HCEC 1CT (cell line): Measurements from ENCODE around the gene UCMA.
"Not testable (repeated sequence)": the region's sequence is repeated elsewhere in the genome, so short reads cannot be mapped to it uniquely, and the experiment has no call there.

Experiments used
- DNase-seq: peaks from one replicate; pipeline ENCODE4 v3.0.0-alpha.2; 2017

Gene UCMA, protein sequence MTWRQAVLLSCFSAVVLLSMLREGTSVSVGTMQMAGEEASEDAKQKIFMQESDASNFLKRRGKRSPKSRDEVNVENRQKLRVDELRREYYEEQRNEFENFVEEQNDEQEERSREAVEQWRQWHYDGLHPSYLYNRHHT

DNA sequence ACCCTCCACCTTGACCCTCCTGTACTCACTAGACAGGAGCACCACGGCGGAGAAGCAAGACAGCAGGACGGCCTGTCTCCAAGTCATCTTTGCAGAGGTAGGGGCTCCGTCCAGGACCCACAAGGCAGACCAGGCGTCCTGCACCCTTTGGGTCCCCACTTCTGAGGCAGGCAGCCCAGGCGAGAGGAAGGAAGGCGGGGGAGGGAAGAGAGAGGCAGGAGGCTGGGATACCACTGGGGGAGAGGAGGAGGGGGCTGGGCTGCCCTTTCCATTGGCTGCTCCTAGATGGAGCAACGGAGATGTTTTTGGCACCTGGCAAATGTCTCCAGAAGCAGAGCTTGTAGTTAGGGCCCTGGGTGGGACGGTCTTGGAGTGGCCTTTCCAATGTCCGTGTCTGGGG is at the start of gene UCMA:
Gene UCMA (minus strand): TSS at position 203 of the 400 bp plus-strand sequence. CDS start 116 bp downstream, at position 87.
- no peak for DNase-seq

DNA sequence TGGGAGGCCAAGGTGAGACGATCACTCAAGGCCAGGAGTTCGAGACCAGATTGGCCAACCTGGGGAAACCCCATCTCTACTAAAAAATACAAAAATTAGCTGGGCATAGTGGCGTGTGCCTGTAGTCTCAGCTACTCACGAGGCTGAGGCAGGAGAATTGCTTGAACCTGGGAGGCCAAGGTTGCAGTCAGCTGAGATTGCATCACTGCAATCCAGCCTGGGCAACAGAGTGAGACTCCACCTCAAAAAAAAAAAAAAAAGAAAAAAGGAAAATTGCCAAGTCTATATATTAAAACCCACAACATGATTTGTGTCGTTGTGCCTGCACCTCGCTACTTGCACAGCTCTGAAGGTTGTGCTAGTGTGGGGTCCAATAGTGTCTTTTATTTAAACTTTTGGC is 48.2 kb upstream of the UCMA start:
- DNase-seq, result not testable (repeated sequence)

DNA sequence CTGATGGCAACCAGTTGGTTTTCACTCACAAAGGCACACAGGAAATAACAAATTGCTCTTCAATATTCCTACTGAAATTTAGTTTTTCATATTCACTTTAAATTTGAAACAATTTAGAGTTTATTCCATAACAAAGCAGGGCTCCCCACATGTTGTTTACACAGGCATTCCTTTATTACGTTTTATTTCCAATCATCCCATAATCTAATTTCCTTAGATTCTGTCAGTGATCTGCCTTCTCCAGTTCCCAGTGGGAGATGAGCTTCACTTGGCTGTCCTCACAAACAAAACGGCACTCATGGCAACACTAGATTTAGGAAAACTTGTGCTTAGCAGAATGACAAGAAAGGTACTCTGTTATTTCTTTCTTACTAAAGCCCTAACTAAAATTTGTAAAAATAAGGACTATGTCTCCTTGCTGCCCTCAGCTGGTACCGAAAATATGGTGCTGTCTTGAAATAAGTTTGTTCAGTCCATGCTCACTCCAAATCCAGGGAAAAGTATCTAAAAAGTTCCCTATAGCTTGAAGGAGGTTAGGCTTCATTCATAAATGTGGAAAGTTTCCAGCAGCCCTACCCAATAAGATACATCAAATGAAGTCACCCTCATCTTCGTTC is 42.7 kb upstream of the UCMA start:
- peak; percentile 9 for DNase-seq

DNA sequence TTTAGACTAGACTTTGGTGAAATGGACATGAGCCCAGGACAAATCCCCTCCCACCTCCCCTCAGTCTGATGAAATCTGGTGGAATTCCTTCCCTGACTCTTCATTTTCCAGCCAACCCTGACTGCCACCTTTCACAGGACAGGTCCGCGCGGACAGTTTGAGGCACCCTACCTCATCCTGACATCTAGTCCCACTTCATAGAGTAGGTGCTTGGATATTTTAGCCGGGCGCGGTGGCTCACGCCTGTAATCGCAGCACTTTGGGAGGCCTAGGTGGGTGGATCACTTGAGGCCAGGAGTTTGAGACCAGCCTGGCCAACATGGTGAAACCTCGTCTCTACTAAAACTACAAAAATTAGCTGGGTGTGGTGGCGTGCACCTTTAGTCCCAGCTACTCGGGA is 42.0 kb upstream of the UCMA start:
- not testable (repeated sequence) for DNase-seq

DNA sequence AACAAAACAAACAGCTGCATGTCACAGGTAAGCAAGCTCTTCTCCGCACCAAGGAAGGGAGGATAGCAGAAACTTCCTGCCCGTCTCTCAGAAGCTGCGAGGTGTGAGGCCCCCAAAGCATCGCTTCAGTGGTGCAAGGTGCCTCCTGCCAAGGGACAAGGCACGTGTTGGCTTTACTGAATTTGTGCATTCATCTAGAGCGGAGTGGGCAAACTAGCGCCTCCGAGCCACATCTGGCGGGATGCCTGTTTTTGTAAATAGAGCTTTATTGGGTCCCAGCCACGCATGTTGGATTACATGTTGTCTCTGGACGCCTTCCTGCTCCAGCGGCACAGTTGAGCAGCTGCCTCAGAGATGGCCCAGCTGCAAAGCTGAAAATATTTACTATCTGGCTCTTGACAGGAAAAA is 38.0 kb upstream of the UCMA start:
- no peak for DNase-seq

DNA sequence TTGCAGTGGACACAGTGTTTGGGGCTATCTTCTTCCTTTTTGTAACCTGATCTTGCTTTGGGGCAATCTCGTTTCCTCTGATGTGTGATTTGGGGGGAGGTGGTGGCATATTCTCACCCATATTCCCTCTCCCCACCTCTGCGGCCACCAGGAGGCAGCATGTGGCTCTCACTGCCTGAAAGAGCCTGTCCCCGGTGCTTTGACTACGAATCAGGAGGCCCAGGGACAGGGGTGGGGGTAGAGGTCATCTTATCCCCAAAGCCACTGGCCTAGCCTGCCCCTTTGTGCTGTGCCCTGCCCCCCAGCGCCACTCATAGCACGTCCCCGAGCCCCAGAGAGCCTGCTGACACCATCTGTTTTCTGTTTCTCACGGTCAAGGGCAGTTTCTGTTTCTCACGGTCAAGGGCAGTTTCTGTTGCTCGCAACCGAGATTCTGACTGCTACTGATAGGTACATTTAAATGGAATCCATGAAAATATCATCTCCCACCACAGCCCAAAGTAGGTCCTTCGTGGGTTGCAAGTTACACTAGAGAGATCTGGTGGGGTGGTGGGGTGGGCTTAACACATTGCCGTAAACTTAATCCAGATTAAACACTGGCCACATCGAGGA is 37.5 kb upstream of the UCMA start:
- DNase-seq, result peak; percentile 34

DNA sequence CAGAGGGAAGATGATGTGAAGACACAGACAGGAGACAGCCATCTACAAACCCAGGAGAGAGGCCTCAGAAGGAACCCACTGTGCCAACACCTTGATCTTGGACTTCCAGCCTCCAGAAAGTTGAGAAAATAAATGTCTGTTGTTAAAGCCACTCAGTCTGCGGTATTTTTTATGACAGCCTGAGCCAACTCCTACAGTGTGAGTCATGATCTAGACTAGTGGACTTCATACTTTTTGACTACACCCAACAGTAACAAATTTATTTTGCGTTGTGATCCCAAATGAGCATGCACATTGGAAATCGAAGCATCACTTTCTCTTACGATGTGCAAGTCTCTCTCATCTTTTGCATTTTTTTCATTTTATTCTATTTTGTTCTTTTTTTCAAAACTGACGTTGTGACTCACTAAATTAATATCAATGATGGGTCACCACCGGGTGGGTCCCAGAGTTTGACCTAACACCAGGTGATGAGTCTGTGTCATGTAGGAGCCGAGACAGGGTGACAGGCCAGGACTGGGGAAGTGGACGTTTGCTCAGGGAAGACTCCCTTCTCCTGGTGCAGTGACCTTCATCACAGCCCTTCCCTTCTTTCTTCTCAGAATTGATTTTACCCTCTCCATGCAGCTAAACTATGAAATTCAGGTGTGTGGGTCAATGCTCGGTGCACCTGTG is 36.8 kb upstream of the UCMA start:
- DNase-seq, result peak; percentile 4

DNA sequence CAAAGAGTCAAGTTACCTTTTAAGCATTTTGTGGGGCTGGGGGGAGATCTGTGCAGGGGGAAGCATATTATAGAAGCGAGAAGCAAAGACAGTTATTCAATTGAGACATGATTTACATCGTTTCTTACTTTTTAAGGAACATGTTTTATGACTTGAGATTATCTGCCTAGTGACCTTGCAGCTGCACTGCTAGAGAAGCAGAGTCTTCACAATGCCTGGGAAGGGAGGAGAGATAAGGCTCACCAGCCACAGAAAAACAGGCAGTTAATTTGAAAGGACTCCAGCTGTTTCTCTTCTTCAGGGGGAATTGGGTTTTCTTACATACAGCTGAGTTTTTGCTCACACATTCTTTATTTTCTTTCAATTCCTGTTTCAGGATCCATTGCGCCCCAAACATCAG is 34.7 kb upstream of the UCMA start:
- no peak for DNase-seq

DNA sequence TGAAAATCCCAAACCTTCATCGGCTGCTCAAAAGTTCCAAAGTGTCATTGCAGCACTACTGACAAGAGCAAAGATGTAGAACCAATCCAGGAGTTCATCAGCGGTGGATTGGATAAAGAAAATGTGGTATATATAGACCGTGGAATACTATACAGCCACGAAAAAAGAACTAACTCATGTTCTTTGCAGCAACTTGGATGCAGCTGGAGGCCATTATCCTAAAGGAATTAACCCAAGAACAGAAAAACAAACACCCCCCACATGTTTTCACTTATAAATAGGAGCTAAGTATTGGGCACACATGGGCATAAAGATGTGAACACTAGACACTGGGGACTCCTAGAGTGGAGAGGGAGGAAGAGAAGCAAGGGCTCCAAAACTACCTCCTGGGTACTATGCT is 34.1 kb upstream of the UCMA start:
- no peak for DNase-seq

DNA sequence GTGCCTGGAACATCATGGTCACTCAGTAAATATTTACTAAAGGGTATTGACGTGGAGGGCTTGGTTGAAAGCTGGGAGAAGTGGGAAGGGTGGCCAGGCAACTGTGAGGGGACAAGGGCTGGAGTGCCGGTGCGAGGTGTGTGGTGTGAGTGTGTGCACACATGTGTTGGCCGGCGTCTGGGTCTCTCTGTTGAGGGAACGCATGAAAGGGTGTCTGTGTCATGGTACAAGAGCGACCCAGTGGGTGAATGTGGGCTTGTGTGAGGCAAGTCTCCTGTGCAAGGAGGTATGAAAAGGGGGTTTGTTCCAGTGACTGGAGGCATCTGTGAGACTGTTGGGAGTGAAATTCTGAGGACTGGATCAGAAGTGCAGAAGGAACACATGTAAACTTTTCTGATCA is 29.4 kb upstream of the UCMA start:
- no peak for DNase-seq

DNA sequence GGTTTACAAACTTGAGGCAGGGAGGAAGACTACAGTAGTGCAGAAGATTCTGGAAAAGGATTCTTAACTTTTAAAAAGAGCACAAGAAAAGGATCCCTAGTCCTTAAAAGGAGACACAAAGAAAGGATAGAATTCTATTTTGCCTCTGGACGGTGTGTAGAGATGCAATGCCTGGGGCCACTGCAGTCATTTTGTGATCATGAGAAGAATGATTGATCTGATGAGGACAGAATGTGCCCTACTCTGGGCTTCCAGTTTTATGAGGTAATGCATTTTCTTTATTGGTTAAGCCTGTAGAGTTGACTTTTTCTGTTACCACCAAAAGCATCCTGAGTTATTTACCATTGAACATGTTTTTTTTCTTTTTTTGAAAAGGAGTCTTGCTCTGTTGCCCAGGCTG is 28.3 kb upstream of the UCMA start:
- DNase-seq, result no peak

DNA sequence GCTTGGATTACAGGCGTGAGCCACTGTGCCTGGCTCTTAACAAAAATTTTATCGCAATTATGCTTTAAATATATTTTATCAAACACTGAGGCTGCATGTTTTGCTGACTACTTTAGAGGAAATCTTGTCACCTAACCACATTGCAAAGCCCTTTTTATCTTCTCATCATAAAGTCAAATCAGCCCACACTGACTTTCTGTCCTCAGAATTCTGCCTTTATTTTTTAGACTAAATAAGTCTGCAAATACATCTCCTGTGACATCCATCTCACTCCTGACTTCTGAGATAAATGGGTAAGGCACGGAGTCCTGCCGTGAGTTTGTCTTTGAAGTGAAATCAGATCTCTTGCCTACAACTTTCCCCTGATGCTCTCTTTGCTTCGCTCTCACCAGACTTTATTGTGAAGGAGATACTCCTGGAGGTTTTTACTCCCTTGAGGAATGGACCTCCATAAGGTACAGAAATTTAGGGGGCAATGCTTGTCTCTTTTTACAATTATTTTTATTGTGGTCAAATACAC is 23.5 kb upstream of the UCMA start:
- no peak for DNase-seq

DNA sequence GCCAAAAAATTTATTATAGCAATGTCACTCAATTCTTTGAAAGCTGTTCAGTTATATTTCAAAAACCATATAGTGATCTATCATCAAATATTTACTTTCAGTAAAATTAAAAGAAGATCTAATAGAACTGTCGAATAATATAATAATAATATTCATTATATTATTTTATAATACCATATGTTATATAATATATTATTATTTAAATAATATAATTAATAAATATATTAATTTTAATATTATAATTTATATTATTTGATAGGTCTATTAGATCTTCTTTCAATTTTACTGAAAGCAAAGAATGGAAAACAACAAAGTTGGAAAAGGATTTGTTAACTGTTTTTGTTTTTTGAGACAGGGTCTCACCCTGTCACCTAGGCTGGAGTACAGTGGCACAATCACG is 22.5 kb upstream of the UCMA start:
- no peak for DNase-seq

DNA sequence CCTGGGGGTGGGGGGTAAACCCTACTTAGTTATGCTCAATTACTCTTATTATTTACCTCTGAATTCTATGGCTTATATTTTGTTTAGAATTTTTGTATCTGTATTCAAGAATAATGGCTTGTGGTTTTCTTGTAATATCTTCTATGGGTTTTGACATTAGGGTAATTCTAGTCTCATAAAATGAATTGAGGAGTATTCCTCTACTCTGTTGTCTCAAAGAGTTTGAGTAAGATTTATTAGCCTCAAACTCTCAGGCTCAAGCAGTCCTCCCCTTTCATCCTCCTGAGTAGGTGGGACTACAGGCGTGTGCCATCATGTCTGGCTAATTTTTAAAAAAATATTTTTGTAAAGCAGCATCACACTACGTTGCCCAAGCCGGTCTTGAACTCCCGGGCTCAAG is 19.6 kb upstream of the UCMA start:
- no peak for DNase-seq

DNA sequence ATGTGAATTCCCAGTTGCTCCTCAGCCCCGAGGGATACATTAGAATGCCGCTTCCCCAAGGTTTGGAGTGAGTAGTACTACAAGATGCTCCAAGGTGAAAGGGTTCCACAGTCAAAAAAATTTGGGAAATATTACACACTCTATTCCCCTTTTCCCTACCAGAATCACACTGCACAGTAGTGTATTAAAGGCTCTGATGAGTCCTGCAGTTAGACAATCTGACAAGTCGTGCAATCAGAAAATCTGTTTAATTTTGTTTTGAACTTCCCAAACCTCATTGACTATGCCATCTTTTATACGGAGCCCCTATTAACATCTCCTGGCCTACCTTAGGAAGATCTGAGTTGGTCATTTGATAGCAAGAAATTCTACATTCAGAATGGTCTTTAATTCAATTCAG is 13.6 kb upstream of the UCMA start:
- DNase-seq, result no peak

DNA sequence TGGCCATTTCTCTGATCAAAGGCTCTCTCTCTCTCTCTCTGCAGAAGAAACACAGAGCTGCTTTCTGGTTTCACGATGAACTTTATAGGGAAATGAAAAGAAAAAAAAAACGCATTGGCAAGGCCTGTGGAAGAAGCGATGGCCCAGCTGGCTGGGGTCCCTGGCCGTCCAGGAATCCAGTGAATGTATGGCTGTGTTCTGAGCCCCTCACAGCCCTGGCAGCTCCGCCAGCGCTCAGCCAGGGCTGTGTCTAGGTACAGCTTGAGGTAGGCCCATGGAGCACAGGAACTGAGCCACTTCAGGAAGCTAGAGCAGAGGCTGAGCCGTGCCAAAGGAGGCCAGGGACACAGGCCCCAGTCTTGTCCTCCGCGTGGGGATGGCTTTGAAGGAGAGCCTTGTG is 13.1 kb upstream of the UCMA start:
- no peak for DNase-seq

DNA sequence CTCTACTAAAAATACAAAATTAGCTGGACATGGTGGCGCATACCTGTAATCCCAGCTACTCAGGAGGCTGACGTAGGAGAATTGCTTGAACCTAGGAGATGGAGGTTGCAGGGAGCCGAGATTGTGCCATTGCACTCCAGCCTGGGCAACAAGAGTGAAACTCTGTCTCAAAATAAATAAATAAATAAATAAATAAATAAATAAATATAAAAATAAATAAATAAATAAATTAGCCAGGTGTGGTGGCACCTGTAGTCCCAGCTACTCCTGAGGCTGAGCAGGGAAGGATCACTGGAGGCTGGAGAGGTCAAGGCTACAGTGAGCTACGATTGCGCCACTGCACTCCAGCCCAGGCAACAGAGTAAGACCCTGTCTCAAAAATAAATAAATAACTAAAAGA is 8.1 kb upstream of the UCMA start:
- not testable (repeated sequence) for DNase-seq

DNA sequence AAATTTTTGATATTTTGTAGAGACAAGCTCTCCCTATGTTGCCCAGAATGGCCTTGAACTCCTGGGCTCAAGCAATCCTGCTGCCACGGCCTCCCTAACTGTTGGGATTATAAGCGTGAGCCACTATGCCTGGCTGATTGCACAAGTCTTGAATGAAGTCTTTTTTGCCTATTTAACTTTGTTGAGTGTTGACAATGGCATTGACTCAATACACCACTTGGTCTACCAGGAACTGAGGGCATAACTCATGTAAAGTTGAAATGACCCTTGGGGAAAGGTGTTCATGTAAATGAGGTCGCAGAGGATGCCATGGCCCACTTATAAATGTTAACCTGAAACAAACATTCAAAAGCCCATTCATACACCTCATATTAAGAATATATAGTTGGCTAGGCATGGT is 7.4 kb upstream of the UCMA start:
- no peak for DNase-seq

DNA sequence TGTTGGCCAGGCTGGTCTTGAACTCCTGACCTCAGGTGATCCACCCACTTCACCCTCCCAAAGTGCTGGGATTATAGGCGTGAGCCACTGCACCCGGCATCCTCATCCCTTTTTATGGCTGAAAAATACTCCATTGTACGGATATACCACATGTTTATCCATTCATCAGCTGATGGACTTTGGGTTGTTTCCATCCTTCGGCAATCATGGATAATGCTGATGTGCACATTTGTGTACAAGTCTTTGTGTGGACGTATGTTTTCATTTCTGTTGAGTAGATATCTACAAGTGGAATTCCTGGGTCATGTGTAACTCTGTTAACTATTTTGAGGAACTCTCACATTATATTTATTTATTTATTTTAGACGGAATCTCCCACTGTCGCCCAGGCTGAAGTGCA is 5.7 kb upstream of the UCMA start:
- no peak for DNase-seq

DNA sequence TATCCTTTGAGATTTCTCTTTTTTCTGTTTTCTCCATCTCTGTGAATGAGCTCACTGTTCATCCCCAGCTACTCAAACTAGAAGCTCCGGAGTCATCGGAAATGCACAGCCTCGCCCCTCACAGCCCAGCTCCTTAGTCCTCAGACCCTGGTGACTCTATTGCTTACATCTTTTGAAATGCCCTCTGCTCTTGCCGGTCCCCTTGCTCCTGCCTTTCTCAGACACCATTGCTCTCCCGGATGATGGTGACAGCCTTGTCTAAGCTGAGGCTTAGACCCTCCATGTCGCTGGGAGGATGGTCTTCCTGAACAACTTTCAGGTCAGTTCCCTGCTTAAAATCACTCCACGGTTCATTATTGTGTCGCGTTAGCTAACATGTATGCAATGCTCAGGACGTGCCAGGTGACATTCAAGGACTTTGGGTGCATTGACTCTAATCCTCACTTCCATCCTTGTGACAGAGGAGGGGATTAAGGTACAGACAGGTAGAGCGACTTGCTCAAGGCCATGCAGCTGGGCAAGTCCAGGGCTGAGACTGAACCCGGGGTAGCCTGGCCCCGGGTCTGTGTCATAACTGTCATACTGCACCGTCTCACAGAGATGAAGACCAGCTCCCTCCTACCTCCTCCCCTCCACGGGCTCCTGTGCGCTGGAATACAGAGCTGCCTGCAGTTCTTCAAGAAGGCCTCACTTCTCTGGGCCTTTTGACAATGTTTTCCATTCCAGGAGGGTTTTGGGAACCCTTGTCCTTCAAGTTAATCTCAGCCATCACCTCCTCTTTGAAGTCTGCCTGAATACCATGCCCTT is 4.3 kb upstream of the UCMA start:
- DNase-seq, result no peak

DNA sequence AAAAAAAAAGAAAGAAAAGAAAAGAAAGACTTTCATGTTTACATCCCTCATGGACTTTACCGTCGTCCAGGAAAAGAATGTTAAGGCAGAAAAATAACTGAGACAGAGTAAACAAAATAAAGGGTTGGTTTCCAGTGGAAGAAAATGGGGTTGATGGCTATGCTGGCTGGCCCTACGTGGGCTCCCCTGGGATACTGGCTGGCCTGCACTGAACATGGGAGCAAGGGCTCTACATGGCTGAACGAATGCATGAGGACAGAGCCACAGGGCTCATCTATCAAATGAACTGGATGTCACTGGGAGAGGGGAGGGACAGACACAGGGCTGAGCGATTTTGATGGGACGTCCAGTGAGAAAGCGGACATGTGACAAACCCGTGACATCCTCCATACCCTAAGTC is 2.5 kb upstream of the UCMA start:
- no peak for DNase-seq

DNA sequence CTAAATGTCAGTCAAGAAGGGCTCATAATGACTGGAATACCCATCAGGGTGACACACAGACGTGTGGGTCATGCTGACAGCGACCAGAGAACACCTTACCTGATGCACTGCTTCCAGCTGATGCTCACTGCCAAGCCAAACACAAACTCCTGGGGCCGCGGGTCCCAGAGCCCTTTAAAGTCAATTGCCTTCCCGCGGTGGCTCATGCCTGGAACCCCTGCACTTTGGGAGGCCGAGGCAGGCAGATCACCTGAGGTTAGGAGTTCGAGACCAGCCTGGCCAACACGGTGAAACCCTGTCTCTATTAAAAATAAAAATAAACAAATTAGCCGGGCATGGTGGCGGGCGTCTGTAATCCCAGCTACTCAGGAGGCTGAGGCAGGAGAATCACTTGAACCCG is 562 bp upstream of the UCMA start:
- DNase-seq, result not testable (repeated sequence)

DNA sequence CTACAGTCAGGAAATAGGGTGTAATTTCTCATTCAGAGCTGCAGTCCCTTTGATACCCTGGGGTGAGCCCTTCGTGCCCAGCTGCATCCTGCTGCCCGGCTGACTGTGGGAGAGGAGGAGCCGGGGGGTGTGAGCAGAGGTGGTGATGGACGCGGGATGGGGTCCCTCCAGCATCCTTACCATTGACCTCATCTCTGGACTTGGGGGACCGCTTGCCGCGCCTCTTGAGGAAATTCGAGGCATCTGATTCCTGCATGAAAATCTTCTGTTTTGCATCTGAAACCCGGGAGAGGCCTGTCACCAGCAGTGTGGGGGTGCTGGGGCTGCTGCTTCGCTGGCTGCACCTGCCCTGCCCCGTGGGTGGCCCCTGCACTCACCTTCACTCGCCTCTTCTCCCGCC is 816 bp downstream of the UCMA start:
- DNase-seq, result no peak
